GM12891 (cell line): ENCODE measurements around the gene STXBP3.

Source experiments
- DNase-seq: peaks from one replicate; pipeline ENCODE4 v3.0.0; 2011; ENCODE audit warnings: low spot score; ENCODE audit not compliant: insufficient read length
- FAIRE-seq: peaks from 2 replicates; lab custom pipeline; 2011; peaks lifted over from hg19 to GRCh38; lab: Jason Lieb, UNC
- PAX5 ChIP-seq: IDR thresholded peaks from 2 replicates; pipeline ENCODE4 v1.6.1; 2011; ENCODE audit warnings: low read length, moderate library complexity, mild to moderate bottlenecking; ENCODE audit not compliant: insufficient read depth, severe bottlenecking
- POLR2A ChIP-seq: IDR thresholded peaks from 2 replicates; pipeline ENCODE4 v1.6.1; 2011; ENCODE audit warnings: low read depth, low read length, control low read depth
- POLR2AphosphoS5 ChIP-seq: IDR thresholded peaks from 2 replicates; pipeline ENCODE4 v1.6.1; 2011; ENCODE audit warnings: low read depth, low read length, control low read depth
- POU2F2 ChIP-seq: IDR thresholded peaks from 2 replicates; pipeline ENCODE4 v1.6.1; 2011; ENCODE audit warnings: low read depth, mild to moderate bottlenecking, control low read depth, low read length, moderate library complexity
- SPI1 ChIP-seq: IDR thresholded peaks from 2 replicates; pipeline ENCODE4 v1.6.1; 2011; ENCODE audit warnings: low read depth, low read length, control low read depth
- TAF1 ChIP-seq: IDR thresholded peaks from 2 replicates; pipeline ENCODE4 v1.6.1; 2011; ENCODE audit warnings: low read depth, low read length, control low read depth

STXBP3 gene

GRCh38 chr1:108715932-108716331 lies 30.5 kb upstream of the STXBP3 start:
- FAIRE-seq (no peak), DNase-seq (no peak)
- TF ChIP-seq SPI1 (no peak), TAF1 (no peak), POLR2A (no peak), POU2F2 (no peak), PAX5 (no peak), POLR2AphosphoS5 (no peak)

GRCh38 chr1:108716437-108717230 lies 29.8 kb upstream of the STXBP3 start:
- TF ChIP-seq SPI1 (no peak), PAX5 (no peak), POU2F2 (no peak), POLR2A (no peak), POLR2AphosphoS5 (no peak), TAF1 (no peak)
- FAIRE-seq: no peak

GRCh38 chr1:108717774-108718316 lies 28.6 kb upstream of the STXBP3 start:
- no peak for FAIRE-seq
- no peak for TF ChIP-seq SPI1
- no peak for TF ChIP-seq POLR2AphosphoS5
- no peak for TF ChIP-seq POLR2A
- TF ChIP-seq PAX5: no peak
- TF ChIP-seq TAF1: no peak
- DNase-seq: no peak

More at GRCh38 chr1:108716437-108717230, 29.8 kb upstream of the STXBP3 start:
- no peak for DNase-seq

GRCh38 chr1:108718927-108719655 lies 27.4 kb upstream of the STXBP3 start:
- DNase-seq (no peak), FAIRE-seq (no peak)
- no peak for TF ChIP-seq PAX5
- no peak for TF ChIP-seq POLR2A
- TF ChIP-seq POU2F2: no peak

GRCh38 chr1:108719656-108720435 lies 26.6 kb upstream of the STXBP3 start:
- DNase-seq (no peak), FAIRE-seq (no peak)
- TF ChIP-seq TAF1 (no peak), POU2F2 (no peak), SPI1 (no peak), POLR2A (no peak), POLR2AphosphoS5 (no peak), PAX5 (no peak)

- FAIRE-seq (no peak), DNase-seq (no peak)
- TF ChIP-seq POLR2A (no peak), SPI1 (peak; percentile 41; the same call in 1 of the 2 replicates)
These were observed 24.2 kb upstream of the STXBP3 start for GRCh38 chr1:108722292-108722691.

GRCh38 chr1:108725906-108726305 lies 20.6 kb upstream of the STXBP3 start:
- DNase-seq (no peak), FAIRE-seq (no peak)
- TF ChIP-seq POLR2AphosphoS5 (no peak), PAX5 (no peak), POLR2A (no peak), TAF1 (no peak), SPI1 (no peak), POU2F2 (no peak)

- no peak for TF ChIP-seq POLR2AphosphoS5
- no peak for TF ChIP-seq TAF1
- TF ChIP-seq SPI1: no peak
- TF ChIP-seq POU2F2: no peak
- no peak for TF ChIP-seq POLR2A
- no peak for TF ChIP-seq PAX5
- no peak for DNase-seq
- no peak for FAIRE-seq
These were observed 18.0 kb upstream of the STXBP3 start for GRCh38 chr1:108728327-108728923.
